Mucosa of descending colon (tissue), 3 donors: ENCODE data around the gene EIF2D. TPM values are rescaled to one million over a fixed set of nuclear protein-coding genes. Genes with fewer than 3 reads are reported as not detected.
A peak's percentile ranks its signal among the peaks of the same experiment; 100 is the strongest.
"Not testable (repeated sequence)": the region's sequence is repeated elsewhere in the genome, so short reads cannot be mapped to it uniquely, and the experiment has no call there.

Experiments
- ATAC-seq: fragments of 200-7000 bp; cut with Tn5 transposase; one replicate; pipeline ENCODE4 v1.9.1; 2020; ENCODE audit warnings: mild to moderate bottlenecking, moderate library complexity
- DNase-seq, 3 donors: peaks; one replicate each; pipeline ENCODE4 v3.0.0-alpha.2; 2020
- H3K36me3 ChIP-seq: fragments of 200-600 bp; one replicate; pipeline ENCODE4 v1.8.0; 2021; ENCODE audit warnings: low read depth, mild to moderate bottlenecking
- H3K4me1 ChIP-seq: fragments of 200-600 bp; one replicate; pipeline ENCODE4 v1.8.0; 2021; ENCODE audit warnings: low read depth, mild to moderate bottlenecking
- H3K4me3 ChIP-seq: fragments of 200-600 bp; one replicate; pipeline ENCODE4 v1.8.0; 2021; ENCODE audit warnings: mild to moderate bottlenecking
- H3K9me3 ChIP-seq: fragments of 200-600 bp; one replicate; pipeline ENCODE4 v1.8.0; 2021; ENCODE audit warnings: mild to moderate bottlenecking
- intact Hi-C, 2 donors: fragments of 100-400 bp; cut with DNase I in 1 of 2; cut with micrococcal nuclease in 1 of 2; formaldehyde crosslinking; loops; one replicate each; pipeline versions ENCODE4 v1.11.0 to v1.11.1; 2022; cut with DNase I, micrococcal nuclease
- total RNA-seq, 3 donors: library from RNA; stranded (reverse); fragmentation: NEBNext Ultra II Directional in 2 of 3; extraction: Animal tissue kit (Norgen Biotek cat#: 25700) in 2 of 3; gene quantifications; one replicate each; pipeline versions ENCODE4 v1.2.1 to v1.2.4, GENCODE V29; 2021 to 2023
- TF ChIP-seq, protein P1 (sequence below): fragments of 200-600 bp; IDR thresholded peaks from one replicate; pipeline ENCODE4 v1.8.0; 2022; ENCODE audit warnings: antibody characterized with exemption, mild to moderate bottlenecking
- donor health status: DM: no; HTN: no; CAD: no; lungs with moderate emphysema.
- donor health status: DM: no; HTN: no; CAD: no.
- donor health status: DM: no; HTN: yes; CAD: no.

EIF2D gene
- total RNA-seq, 3 donors from 2014 or later = 36.8 to 47.8 (median 43.9) TPM

DNA sequence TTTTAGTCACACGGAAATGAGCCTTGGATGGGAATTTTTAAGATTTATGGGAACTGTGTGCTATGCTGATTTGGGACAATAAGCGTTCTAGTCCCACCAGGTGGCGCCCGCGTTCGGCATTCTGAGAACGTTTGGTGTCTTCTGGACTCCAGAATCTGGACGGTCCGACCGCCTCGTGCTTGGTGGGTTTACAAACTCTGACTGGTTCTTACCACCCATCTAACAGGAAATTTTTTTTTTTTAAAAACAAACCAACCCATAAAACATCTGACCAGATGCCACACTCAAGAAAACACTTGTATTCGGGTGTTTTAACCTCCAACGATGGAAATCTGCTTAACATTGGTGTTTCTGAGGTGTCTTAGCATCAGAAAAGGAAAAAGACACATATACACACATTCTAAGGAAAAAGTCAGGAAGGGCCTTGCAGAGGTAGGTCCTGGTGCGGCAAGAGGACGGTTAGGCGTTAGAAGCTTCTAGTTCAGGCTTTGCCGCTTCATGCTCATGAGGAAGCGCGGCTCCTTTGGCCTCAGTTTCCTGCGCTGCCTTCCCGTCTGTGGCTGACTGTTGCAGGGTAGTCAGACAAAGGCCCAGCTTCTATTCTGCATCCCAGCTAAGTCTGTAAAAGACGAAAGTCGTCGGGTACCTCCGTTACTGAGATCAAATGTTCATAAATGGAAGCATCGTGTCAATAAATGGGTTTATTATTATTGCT, 22.3 kb upstream of the EIF2D start:
- TF ChIP-seq, protein P1, sequence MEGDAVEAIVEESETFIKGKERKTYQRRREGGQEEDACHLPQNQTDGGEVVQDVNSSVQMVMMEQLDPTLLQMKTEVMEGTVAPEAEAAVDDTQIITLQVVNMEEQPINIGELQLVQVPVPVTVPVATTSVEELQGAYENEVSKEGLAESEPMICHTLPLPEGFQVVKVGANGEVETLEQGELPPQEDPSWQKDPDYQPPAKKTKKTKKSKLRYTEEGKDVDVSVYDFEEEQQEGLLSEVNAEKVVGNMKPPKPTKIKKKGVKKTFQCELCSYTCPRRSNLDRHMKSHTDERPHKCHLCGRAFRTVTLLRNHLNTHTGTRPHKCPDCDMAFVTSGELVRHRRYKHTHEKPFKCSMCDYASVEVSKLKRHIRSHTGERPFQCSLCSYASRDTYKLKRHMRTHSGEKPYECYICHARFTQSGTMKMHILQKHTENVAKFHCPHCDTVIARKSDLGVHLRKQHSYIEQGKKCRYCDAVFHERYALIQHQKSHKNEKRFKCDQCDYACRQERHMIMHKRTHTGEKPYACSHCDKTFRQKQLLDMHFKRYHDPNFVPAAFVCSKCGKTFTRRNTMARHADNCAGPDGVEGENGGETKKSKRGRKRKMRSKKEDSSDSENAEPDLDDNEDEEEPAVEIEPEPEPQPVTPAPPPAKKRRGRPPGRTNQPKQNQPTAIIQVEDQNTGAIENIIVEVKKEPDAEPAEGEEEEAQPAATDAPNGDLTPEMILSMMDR = peak; percentile 61
- peak; percentile 91 to 97 (median 91) for DNase-seq
- intact Hi-C loops = loop anchor here (10.0 kb wide), 2 partner anchors 80 to 280 kb away; no protein-coding TSS in a partner anchor
- H3K36me3 ChIP-seq = no peaks in the 10 kb centered on the region
- peak; percentile 65 for ATAC-seq
- peaks cover 12% of the 10 kb centered on the region for H3K4me1 ChIP-seq
- no peak overlapping the region for H3K4me3 ChIP-seq
- no peaks in the 10 kb centered on the region for H3K9me3 ChIP-seq

DNA sequence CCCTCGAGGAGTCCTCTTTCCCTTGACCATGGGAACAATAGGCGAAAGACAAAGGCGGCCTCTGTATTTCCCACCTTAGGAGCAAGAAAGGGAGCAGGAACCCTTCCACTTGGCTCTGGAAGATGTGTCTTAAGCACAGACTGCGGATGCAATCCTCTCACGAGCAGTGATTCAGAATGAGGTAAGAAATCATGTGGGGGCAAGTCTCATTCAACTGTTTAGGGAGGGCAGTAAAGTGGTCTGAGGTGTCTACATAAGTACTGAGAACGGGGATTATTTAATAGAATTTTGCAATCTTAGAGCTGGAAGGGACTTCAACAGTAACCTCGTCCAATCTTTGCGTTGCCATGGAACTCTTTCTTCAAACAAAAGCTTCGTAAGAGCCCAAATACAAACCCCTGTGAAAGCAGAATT, 21.4 kb upstream of the EIF2D start:
- intact Hi-C loops = loop anchor here (10.0 kb wide), 2 partner anchors 81 to 281 kb away; no protein-coding TSS in a partner anchor
- no peaks in the 10 kb centered on the region for H3K36me3 ChIP-seq
- H3K9me3 ChIP-seq = no peaks in the 10 kb centered on the region
- TF ChIP-seq, protein P1 = no peak
- peaks cover 12% of the 10 kb centered on the region for H3K4me1 ChIP-seq
- peak; percentile 3 for ATAC-seq
- no peak overlapping the region for H3K4me3 ChIP-seq
- no peak for DNase-seq

DNA sequence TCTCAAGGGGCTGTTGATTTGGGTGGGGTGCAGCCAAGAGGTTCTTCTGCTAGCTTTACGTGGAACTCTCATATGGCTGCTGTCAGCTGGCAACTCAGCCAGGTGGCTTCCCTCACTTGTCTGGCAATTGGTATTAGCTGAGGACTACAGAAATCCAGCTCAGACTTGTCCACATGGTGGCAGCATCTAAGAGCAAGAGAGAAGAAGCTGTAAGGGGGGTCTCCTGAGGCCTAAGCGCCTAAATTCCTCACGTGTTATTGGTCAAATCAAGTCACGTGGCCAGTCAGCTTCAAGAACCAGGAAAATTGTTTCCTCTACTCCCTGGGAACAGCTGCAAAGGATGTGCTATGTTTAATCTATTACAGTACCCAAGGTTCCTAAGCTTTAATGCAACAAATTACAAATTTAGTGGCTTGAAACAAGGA, 18.8 kb upstream of the EIF2D start:
- no peaks in the 10 kb centered on the region for H3K36me3 ChIP-seq
- H3K4me3 ChIP-seq = no peak overlapping the region
- peaks cover 11% of the 10 kb centered on the region for H3K4me1 ChIP-seq
- intact Hi-C loops = loop anchor here (10.0 kb wide), 2 partner anchors 84 to 284 kb away; no protein-coding TSS in a partner anchor
- ATAC-seq (peak; percentile 11), DNase-seq (peak in 2 of 3 donors; percentile 27 to 65)
- no peaks in the 10 kb centered on the region for H3K9me3 ChIP-seq
- TF ChIP-seq, protein P1 = no peak

DNA sequence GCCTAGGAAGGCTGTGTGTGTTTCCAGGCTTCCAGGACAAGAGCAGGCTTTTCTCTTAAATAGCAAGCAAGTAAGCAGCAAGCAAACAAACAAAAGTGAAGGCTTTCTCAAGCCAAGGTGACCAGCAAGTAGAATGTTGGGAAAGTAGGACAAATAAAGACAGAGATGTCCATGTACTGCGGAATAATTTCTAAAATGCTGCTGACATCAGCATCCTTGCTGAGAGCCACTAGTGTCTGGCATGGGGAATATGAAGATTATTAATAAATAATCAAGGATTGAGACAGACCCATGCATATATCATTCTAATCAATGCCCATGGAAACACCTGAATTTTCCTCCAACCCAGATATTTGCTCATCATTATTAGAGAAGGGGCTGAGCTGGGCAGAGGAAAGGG, 16.7 kb upstream of the EIF2D start:
- Histone ChIP-seq H3K9me3 (no peaks in the 10 kb centered on the region), H3K36me3 (no peaks in the 10 kb centered on the region), H3K4me3 (no peak overlapping the region), H3K4me1 (no peaks in the 10 kb centered on the region)
- intact Hi-C loops = no loop called here
- DNase-seq (no peak), ATAC-seq (no peak)
- TF ChIP-seq, protein P1 = no peak

DNA sequence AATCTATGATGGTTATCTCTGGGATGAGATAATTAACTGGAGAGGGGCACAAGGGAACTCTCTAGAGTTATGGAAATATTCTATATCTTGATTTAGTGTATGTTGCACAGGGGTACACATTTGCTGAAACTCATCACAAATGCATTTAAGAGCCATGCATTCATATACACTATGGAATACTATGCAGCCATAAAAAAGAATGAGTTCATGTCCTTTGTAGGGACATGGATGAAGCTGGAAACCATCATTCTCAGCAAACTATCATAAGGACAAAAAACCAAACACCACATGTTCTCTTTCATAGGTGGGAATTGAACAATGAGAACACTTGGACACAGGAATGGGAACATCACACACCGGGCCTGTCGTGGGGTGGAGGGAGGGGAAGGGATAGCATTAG, 14.1 kb upstream of the EIF2D start:
- H3K4me3 ChIP-seq, ATAC-seq, DNase-seq, H3K9me3 ChIP-seq, H3K4me1 ChIP-seq, intact Hi-C loops, H3K36me3 ChIP-seq: not testable (repeated sequence)

DNA sequence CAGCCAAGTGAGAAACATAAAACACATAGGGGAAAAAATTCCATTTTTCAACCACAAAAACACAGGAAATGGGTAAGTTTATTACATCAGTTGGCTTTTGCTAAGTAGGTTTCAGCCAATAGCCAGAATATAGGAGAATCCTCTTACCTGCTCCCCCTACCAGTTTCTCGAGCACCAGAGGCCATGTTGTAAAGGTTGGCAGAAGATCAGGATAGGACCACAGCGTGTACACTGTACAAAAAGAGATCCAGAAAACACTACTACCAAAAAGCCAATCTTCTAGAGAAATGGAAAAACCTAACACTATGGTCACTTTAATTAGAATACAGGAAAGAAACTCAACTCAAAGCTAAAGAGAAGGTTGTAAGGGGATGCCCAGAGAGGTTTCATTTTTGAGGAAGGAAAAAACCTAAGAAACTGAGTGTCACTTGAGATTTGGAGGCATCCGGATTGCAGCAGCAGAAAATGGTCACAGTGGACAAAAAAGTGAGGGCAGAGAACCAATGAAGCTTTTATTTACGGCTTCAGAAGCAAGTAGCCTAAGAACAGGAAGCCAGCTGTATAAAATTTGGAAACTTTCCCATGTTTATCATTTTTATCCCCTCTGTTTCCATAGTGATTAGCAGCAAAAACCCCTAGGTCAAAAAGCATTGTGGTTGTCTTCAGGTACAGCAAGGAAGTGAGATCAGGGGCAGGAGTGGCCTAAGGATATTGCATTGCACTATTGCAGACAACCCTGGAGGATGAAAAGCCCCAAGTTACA, 2.9 kb downstream of the EIF2D start:
- Histone ChIP-seq H3K36me3 (no peaks in the 10 kb centered on the region), H3K4me3 (no peak overlapping the region), H3K4me1 (peaks cover 7% of the 10 kb centered on the region), H3K9me3 (no peaks in the 10 kb centered on the region)
- DNase-seq (no peak), ATAC-seq (no peak)
- intact Hi-C loops = no loop called here
- TF ChIP-seq, protein P1 = no peak
